ENCODE measurements around the gene TOM1L1.

TOM1L1 gene

GRCh38 chr17:55002458-55002857 lies 101.8 kb downstream of the TOM1L1 start:
- no peak overlapping the region for H3K27ac ChIP-seq
- H3K79me2 ChIP-seq, result no peaks in the 10 kb centered on the region
- H3K9ac ChIP-seq, result no peak overlapping the region

GRCh38 chr17:55004484-55004883 lies 103.8 kb downstream of the TOM1L1 start:
- Histone ChIP-seq H3K4me2 (ENCODE audit: low read length) (no peak overlapping the region), H3K4me1 (no peaks in the 10 kb centered on the region), H3K79me2 (no peaks in the 10 kb centered on the region), H3K36me3 (ENCODE audit: control insufficient read depth, insufficient read depth, low read length) (no peaks in the 10 kb centered on the region), H3K9me3 (ENCODE audit: control insufficient read depth, low read length) (no peaks in the 10 kb centered on the region), H3K9ac (no peak overlapping the region), H3K4me3 (ENCODE audit: low read depth, low read length) (no peak overlapping the region), H3K27me3 (ENCODE audit: control insufficient read depth, insufficient read depth, low read length) (no peaks in the 10 kb centered on the region), H3K27ac (no peak overlapping the region), H2AFZ (no peak overlapping the region)
- TF ChIP-seq CTCF (IDR thresholded peaks at IDR 0.05), result no peak

More at GRCh38 chr17:55002458-55002857, 101.8 kb downstream of the TOM1L1 start:
- Histone ChIP-seq H3K27me3 (ENCODE audit: control insufficient read depth, insufficient read depth, low read length) (no peaks in the 10 kb centered on the region), H3K4me3 (ENCODE audit: low read depth, low read length) (no peak overlapping the region), H3K36me3 (ENCODE audit: control insufficient read depth, insufficient read depth, low read length) (no peaks in the 10 kb centered on the region), H2AFZ (no peak overlapping the region), H3K9me3 (ENCODE audit: control insufficient read depth, low read length) (no peaks in the 10 kb centered on the region), H3K4me1 (no peaks in the 10 kb centered on the region), H3K4me2 (ENCODE audit: low read length) (no peak overlapping the region)
- no peak for TF ChIP-seq CTCF (IDR thresholded peaks at IDR 0.05)

GRCh38 chr17:55005520-55005919 lies 104.9 kb downstream of the TOM1L1 start:
- TF ChIP-seq CTCF (IDR thresholded peaks at IDR 0.05), result peak; percentile 12
- no peak overlapping the region for H2AFZ ChIP-seq
- H3K36me3 ChIP-seq (ENCODE audit: control insufficient read depth, insufficient read depth, low read length), result no peaks in the 10 kb centered on the region

More at GRCh38 chr17:55005520-55005919, 104.9 kb downstream of the TOM1L1 start:
- Histone ChIP-seq H3K4me3 (ENCODE audit: low read depth, low read length) (no peak overlapping the region), H3K9ac (no peak overlapping the region), H3K4me2 (ENCODE audit: low read length) (no peak overlapping the region), H3K27me3 (ENCODE audit: control insufficient read depth, insufficient read depth, low read length) (no peaks in the 10 kb centered on the region), H3K79me2 (no peaks in the 10 kb centered on the region), H3K9me3 (ENCODE audit: control insufficient read depth, low read length) (no peaks in the 10 kb centered on the region), H3K4me1 (no peaks in the 10 kb centered on the region), H3K27ac (no peak overlapping the region)

All from parathyroid adenoma (tissue), 2 donors.